K562 (cell line): ENCODE data around the gene SLC29A3. TPM values are rescaled to one million over a fixed set of nuclear protein-coding genes. Genes with fewer than 3 reads are reported as not detected.

ENCODE experiments used
- ATAC-seq: fragments of 200-7000 bp; cut with Tn5 transposase; 3 replicates; pipeline ENCODE4 v1.9.1; 2020; ENCODE audit warnings: moderate library complexity
- BruUV-seq: library from RNA; stranded (reverse); fragments of 400-500 nt; replicated peaks from 2 replicates; lab custom pipeline; 2021; lab: Mats Ljungman, UMichigan
- CTCF ChIA-PET: fragments of 300-600 bp; formaldehyde crosslinking; extraction: SDS; loops from one replicate; lab custom pipeline; 2021; ENCODE audit warnings: low intra/inter-chr PET ratio; lab: Yijun Ruan, JAX
- POLR2A ChIA-PET: fragments of 300-600, 350-650 bp; sonication (Branson Sonifier 250); formaldehyde crosslinking; extraction: SDS; loops from one replicate; lab custom pipeline; 2021; ENCODE audit warnings: antibody characterized with exemption, inconsistent platforms; lab: Yijun Ruan, JAX
- DNase-seq, 4 experiments: peaks; one replicate each; pipeline versions ENCODE4 v3.0.0 to v3.0.0-alpha.2; 2011 to 2018; ENCODE audit warnings: low spot score in 3 of 4, mixed read lengths in 3 of 4; ENCODE audit errors: extremely low read depth in 1 of 4
- FAIRE-seq: peaks from 2 replicates; lab custom pipeline; 2011; peaks lifted over from hg19 to GRCh38; lab: Jason Lieb, UNC
- H2AFZ ChIP-seq: 2 replicates; pipeline ENCODE4 v1.6.0; 2011; ENCODE audit warnings: low read depth, low read length, control low read depth, inconsistent platforms
- H3K27ac ChIP-seq: fragments of 200-600 bp; 3 replicates; pipeline ENCODE4 v1.8.0; 2011; ENCODE audit warnings: low read depth, mild to moderate bottlenecking, control low read depth, inconsistent platforms, low read length, moderate library complexity, mixed read lengths; ENCODE audit errors: extremely low read depth
- H3K27me3 ChIP-seq, 2 experiments: fragments of 300-600 bp in 1 of 2; 2 replicates in 1 of 2; 3 replicates in 1 of 2; pipeline versions ENCODE4 v1.6.0 to v1.8.0; 2011; ENCODE audit warnings: inconsistent platforms in 2 of 2, low read length in 2 of 2, mild to moderate bottlenecking in 1 of 2, mixed read lengths in 1 of 2, moderate library complexity in 1 of 2; ENCODE audit not compliant: control insufficient read depth in 2 of 2, insufficient read depth in 2 of 2
- H3K36me3 ChIP-seq: fragments of 300-600 bp; 3 replicates; pipeline ENCODE4 v1.8.0; 2011; ENCODE audit warnings: mild to moderate bottlenecking, low read length, inconsistent platforms; ENCODE audit not compliant: control insufficient read depth, insufficient read depth
- H3K4me1 ChIP-seq, 2 experiments: fragments of 200-600 bp in 1 of 2; replicated peaks in 1 of 2; 2 replicates in 1 of 2; 3 replicates in 1 of 2; pipeline versions ENCODE4 v1.5.1 to v1.8.0; 2011; ENCODE audit warnings: inconsistent platforms in 2 of 2, low read length in 2 of 2, mild to moderate bottlenecking in 1 of 2, mixed read lengths in 1 of 2, moderate library complexity in 1 of 2; ENCODE audit not compliant: control insufficient read depth in 2 of 2, insufficient read depth in 2 of 2
- H3K4me2 ChIP-seq: 2 replicates; pipeline ENCODE4 v1.6.1; 2011; ENCODE audit warnings: low read length, control low read depth, inconsistent platforms, mixed read lengths; ENCODE audit not compliant: insufficient read depth
- H3K4me3 ChIP-seq: fragments of 200-600 bp; sonication (generic), shearing (Covaris generic); 2 replicates; pipeline ENCODE4 v1.5.1; 2016; ENCODE audit warnings: control low read depth, inconsistent platforms
- H3K79me2 ChIP-seq: fragments of 200-600 bp; 3 replicates; pipeline ENCODE4 v1.8.0; 2011; ENCODE audit warnings: low read length, inconsistent platforms; ENCODE audit not compliant: control insufficient read depth, insufficient read depth
- H3K9ac ChIP-seq, 2 experiments: 2 replicates each; pipeline versions ENCODE4 v1.6.0 to v1.6.1; 2011; ENCODE audit warnings: low read depth in 2 of 2, low read length in 2 of 2, control low read depth in 1 of 2, inconsistent platforms in 1 of 2, mild to moderate bottlenecking in 1 of 2, mixed read lengths in 1 of 2; ENCODE audit not compliant: insufficient read depth in 1 of 2
- H3K9me1 ChIP-seq: one replicate; pipeline ENCODE4 v1.6.0; 2011; ENCODE audit warnings: inconsistent platforms, mild to moderate bottlenecking, low read length, moderate library complexity; ENCODE audit not compliant: control insufficient read depth, insufficient read depth
- H3K9me3 ChIP-seq: replicated peaks from 2 replicates; pipeline ENCODE4 v1.5.1; 2011; ENCODE audit warnings: low read depth, low read length, inconsistent platforms; ENCODE audit not compliant: control insufficient read depth, insufficient read depth
- H4K20me1 ChIP-seq: replicated peaks from 2 replicates; pipeline ENCODE4 v1.6.1; 2011; ENCODE audit warnings: low read length, inconsistent platforms, mixed read lengths; ENCODE audit not compliant: control insufficient read depth, insufficient read depth
- HDAC2 ChIP-seq: fragments of 450-650 bp; IDR thresholded peaks from 2 replicates; pipeline ENCODE4 v1.6.1; 2016; ENCODE audit warnings: mild to moderate bottlenecking
- KDM2B ChIP-seq: fragments of 250-450 bp; sonication (Bioruptor Pico); IDR thresholded peaks from 2 replicates; pipeline ENCODE4 v1.8.0; 2021; ENCODE audit warnings: mild to moderate bottlenecking, moderate library complexity
- NBN ChIP-seq: fragments of 450-650 bp; IDR thresholded peaks from 2 replicates; pipeline ENCODE4 v1.6.1; 2016; ENCODE audit warnings: low read depth, mild to moderate bottlenecking
- NR2C1 ChIP-seq, 2 experiments: fragments of 450-650 bp; IDR thresholded peaks; 2 replicates each; pipeline ENCODE4 v1.6.1; 2017; ENCODE audit warnings: mild to moderate bottlenecking in 2 of 2, antibody characterized with exemption in 1 of 2, inconsistent platforms in 1 of 2, missing compliant biosample characterization in 1 of 2, missing genetic modification characterization in 1 of 2
- SIRT6 ChIP-seq: IDR thresholded peaks from one replicate; pipeline ENCODE4 v1.6.1; 2012; ENCODE audit warnings: low read depth, mild to moderate bottlenecking, control low read depth, inconsistent platforms, low read length, moderate library complexity
- TCF7L2 ChIP-seq: fragments of 150-350 bp; IDR thresholded peaks from 2 replicates; pipeline ENCODE4 v1.6.1; 2016; ENCODE audit warnings: low read depth, mild to moderate bottlenecking, low read length, moderate library complexity
- ZBTB9 ChIP-seq: fragments of 450-650 bp; formaldehyde crosslinking; IDR thresholded peaks from 2 replicates; pipeline ENCODE4 v1.4.0; 2020; ENCODE audit warnings: mild to moderate bottlenecking, moderate library complexity
- ZNF311 ChIP-seq: fragments of 250-450 bp; sonication (Bioruptor Pico); IDR thresholded peaks from 2 replicates; pipeline ENCODE4 v1.4.0; 2020; ENCODE audit warnings: mild to moderate bottlenecking, moderate library complexity
- WGBS: fragments of 100-300 bp; shearing (Covaris generic); methylation state at CpG from one replicate; pipeline ENCODE4 v1.1.6; 2016; ENCODE audit warnings: low coverage, mixed read lengths; ENCODE audit not compliant: insufficient coverage; ENCODE audit errors: missing lambda C conversion rate; 5-methylcytosine and 5-hydroxymethylcytosine counted together
- in situ Hi-C: fragments of 300-500 bp; cut with MboI; formaldehyde crosslinking; loops from 4 replicates; pipeline ENCODE4 v1.15.0; 2018; ENCODE audit warnings: inconsistent platforms, mixed read lengths
- intact Hi-C: fragments of 100-400 bp; cut with micrococcal nuclease; formaldehyde crosslinking; loops from 2 replicates; pipeline ENCODE4 v1.14.2; 2022
- polyA plus RNA-seq, 8 experiments: library from polyadenylated mRNA; depleted of rRNA in 4 of 8; stranded (reverse) in 5 of 8; unstranded in 3 of 8; fragments of >200 nt; fragmentation: Nextera tagmentation in 2 of 8; fragmentation: Illumina TruSeq in 1 of 8; extraction: Ambion mirVana in 2 of 8; extraction: Trizol in 1 of 8; gene quantifications; 2 replicates each; pipeline versions ENCODE4 v1.2.1 to v1.2.3, GENCODE V29; 2011 to 2014; ENCODE audit warnings: inconsistent platforms in 1 of 8, missing spikeins in 1 of 8
- total RNA-seq, 7 experiments: library from RNA; depleted of rRNA in 6 of 7; stranded (reverse); fragments of >200 nt in 6 of 7; fragmentation: Illumina TruSeq in 2 of 7; extraction: Trizol in 2 of 7; gene quantifications; 2 replicates each; pipeline versions ENCODE4 v1.2.1 to v1.2.3, GENCODE V29; 2011 to 2021; ENCODE audit warnings: low replicate concordance in 1 of 7

The SLC29A3 gene
- total and polyA plus RNA-seq, 9 of the 15 experiments (the other 6 are each of a cell fraction or from before 2014, with no cell fraction given), result 2.1 to 10.7 (median 4.6) TPM

GRCh38 chr10:71398976-71399375 is 79.9 kb downstream of the SLC29A3 start (continued):
- no peak for TF ChIP-seq ZBTB9 (CRISPR knock-in tag)
- TF ChIP-seq NBN, result no peak
- no peak for TF ChIP-seq HDAC2
- TF ChIP-seq ZNF311 (CRISPR knock-in tag), result no peak
- TF ChIP-seq KDM2B, result no peak
- no peak for TF ChIP-seq SIRT6

- TF ChIP-seq TCF7L2 (no peak), NR2C1 (IDR thresholded peaks at IDR 0.05) (no peak), NR2C1 (tag; IDR thresholded peaks at IDR 0.05) (peak; percentile 41; the same call in 1 of the 2 replicates)
- intact Hi-C loops (loop anchor here (5.0 kb wide), 3 partner anchors 72 to 412 kb away; no protein-coding TSS in a partner anchor), in situ Hi-C loops (no loop called here)
- peaks cover 9% of the 10 kb centered on the region; the same call in 1 of the 2 replicates for H4K20me1 ChIP-seq
- H3K36me3 ChIP-seq, result no peaks in the 10 kb centered on the region
- no peaks in the 10 kb centered on the region for H3K9me3 ChIP-seq
- CTCF ChIA-PET, result no interaction called here
- FAIRE-seq (no peak), DNase-seq (no peak), ATAC-seq (no peak)
- H3K4me2 ChIP-seq, result no peak overlapping the region
- WGBS, result 6% methylated on average over 5 of the region's 5 CpGs
- H3K79me2 ChIP-seq, result no peaks in the 10 kb centered on the region
- no peak overlapping the region for H3K27ac ChIP-seq
- peaks cover 0 to 20% of the 10 kb centered on the region in 2 experiments; a peak in 2 of 5 replicates for H3K4me1 ChIP-seq
- POLR2A ChIA-PET, result interaction anchor here (0.5 to 1.6 kb wide), 3 partner anchors 9 to 90 kb away, joined by 3 to 4 read pairs (median 3); no protein-coding TSS in a partner anchor
- BruUV-seq, result no TSS peak
- H3K9me1 ChIP-seq, result no peaks in the 10 kb centered on the region
- no peak overlapping the region for H2AFZ ChIP-seq
- H3K9ac ChIP-seq, result no peak overlapping the region
- H3K27me3 ChIP-seq, result peaks cover 64 to 76% of the 10 kb centered on the region in 2 experiments
- H3K4me3 ChIP-seq, result no peak overlapping the region
These were observed 80.9 kb downstream of the SLC29A3 start for GRCh38 chr10:71399946-71400345.
